PC-3 (cell line): ENCODE measurements around the gene MED26. TPM values are rescaled to one million over a fixed set of nuclear protein-coding genes. Genes with fewer than 3 reads are reported as not detected.

Source experiments
- ATAC-seq: fragments of 200-7000 bp; cut with Tn5 transposase; 2 replicates; pipeline ENCODE4 v1.9.1; 2020; ENCODE audit warnings: mild to moderate bottlenecking, moderate library complexity
- BruUV-seq: library from RNA; stranded (reverse); fragments of 400-500 nt; replicated peaks from 2 replicates; lab custom pipeline; 2021; lab: Mats Ljungman, UMichigan
- CTCF ChIA-PET: fragments of 300-600 bp; sonication (Branson Sonifier 250); formaldehyde crosslinking; loops from one replicate; lab custom pipeline; 2022; ENCODE audit warnings: antibody characterized with exemption; lab: Charles Lee
- POLR2A ChIA-PET: fragments of 300-600 bp; sonication (Branson Sonifier 250); formaldehyde crosslinking; loops from one replicate; lab custom pipeline; 2022; ENCODE audit warnings: antibody characterized with exemption; ENCODE audit not compliant: unreplicated experiment; lab: Charles Lee
- DNase-seq: peaks from one replicate; pipeline ENCODE4 v3.0.0-alpha.2; 2015
- H2AFZ ChIP-seq: fragments of 300-600 bp; sonication (generic); 2 replicates; pipeline ENCODE4 v1.6.0; 2016; ENCODE audit warnings: antibody characterized with exemption, low read length
- H3F3A ChIP-seq: fragments of 300-600 bp; sonication (generic); one replicate; pipeline ENCODE4 v1.6.0; 2017; ENCODE audit warnings: antibody characterized with exemption, low read length, control low read depth, mild to moderate bottlenecking; ENCODE audit not compliant: unreplicated experiment
- H3K27ac ChIP-seq: fragments of 300-600 bp; sonication (generic); 2 replicates; pipeline ENCODE4 v1.5.1; 2016; ENCODE audit warnings: mild to moderate bottlenecking, low read length
- H3K27me3 ChIP-seq: fragments of 300-600 bp; sonication (generic); 2 replicates; pipeline ENCODE4 v1.6.1; 2016; ENCODE audit warnings: low read length, mixed read lengths
- H3K36me3 ChIP-seq: fragments of 300-600 bp; sonication (generic); 2 replicates; pipeline ENCODE4 v1.6.1; 2016; ENCODE audit warnings: low read depth, mixed run types, low read length, mixed read lengths
- H3K4me1 ChIP-seq: fragments of 300-600 bp; sonication (generic); 2 replicates; pipeline ENCODE4 v1.5.1; 2016; ENCODE audit warnings: low read length; ENCODE audit not compliant: insufficient read depth
- H3K4me2 ChIP-seq: fragments of 300-600 bp; sonication (generic); 2 replicates; pipeline ENCODE4 v1.6.0; 2016; ENCODE audit warnings: low read length
- H3K4me3 ChIP-seq: fragments of 300-600 bp; sonication (generic); 2 replicates; pipeline ENCODE4 v1.5.1; 2016; ENCODE audit warnings: mild to moderate bottlenecking, low read length, mixed read lengths
- H3K79me2 ChIP-seq: fragments of 300-600 bp; sonication (generic); 2 replicates; pipeline ENCODE4 v1.6.1; 2017; ENCODE audit warnings: low read length, mixed read lengths
- H3K9ac ChIP-seq: fragments of 300-600 bp; sonication (generic); 2 replicates; pipeline ENCODE4 v1.6.0; 2016; ENCODE audit warnings: mild to moderate bottlenecking, low read length
- H3K9me2 ChIP-seq: fragments of 300-600 bp; sonication (generic); replicated peaks from 2 replicates; pipeline ENCODE4 v1.6.1; 2016; ENCODE audit warnings: mixed run types, low read length, mixed read lengths
- H3K9me3 ChIP-seq: fragments of 300-600 bp; sonication (generic); 2 replicates; pipeline ENCODE4 v1.6.1; 2016; ENCODE audit warnings: low read length, mixed read lengths
- H4K20me1 ChIP-seq: fragments of 300-600 bp; sonication (generic); 2 replicates; pipeline ENCODE4 v1.6.1; 2016; ENCODE audit warnings: low read length, mixed read lengths
- EZH2 ChIP-seq: fragments of 300-600 bp; sonication (generic); IDR thresholded peaks from one replicate; pipeline ENCODE4 v1.6.1; 2017; ENCODE audit warnings: antibody characterized with exemption, mild to moderate bottlenecking, low read length; ENCODE audit not compliant: unreplicated experiment
- EZH2phosphoT487 ChIP-seq: fragments of 300-600 bp; sonication (generic); IDR thresholded peaks from 2 replicates; pipeline ENCODE4 v1.6.1; 2018; ENCODE audit warnings: mild to moderate bottlenecking, antibody characterized with exemption, low read length, borderline replicate concordance
- intact Hi-C: fragments of 100-400 bp; cut with micrococcal nuclease; formaldehyde crosslinking; loops from 2 replicates; pipeline ENCODE4 v1.9.0; 2023
- total RNA-seq: library from RNA; depleted of rRNA; stranded (reverse); fragments of >200 nt; gene quantifications from 2 replicates; pipeline ENCODE4 v1.2.3, GENCODE V29; 2014; rRNA removed
- TF ChIP-seq, protein P1 (sequence below): fragments of 300-600 bp; sonication (generic); conservative IDR thresholded peaks from 2 replicates; pipeline ENCODE4 v1.5.1; 2017; ENCODE audit warnings: antibody characterized with exemption, low read depth, mild to moderate bottlenecking, low read length

The MED26 gene
- total RNA-seq, 1 experiment from 2014 or later: 17.5 TPM

- no peak for TF ChIP-seq EZH2
- TF ChIP-seq EZH2phosphoT487: no peak
- TF ChIP-seq, protein P1, sequence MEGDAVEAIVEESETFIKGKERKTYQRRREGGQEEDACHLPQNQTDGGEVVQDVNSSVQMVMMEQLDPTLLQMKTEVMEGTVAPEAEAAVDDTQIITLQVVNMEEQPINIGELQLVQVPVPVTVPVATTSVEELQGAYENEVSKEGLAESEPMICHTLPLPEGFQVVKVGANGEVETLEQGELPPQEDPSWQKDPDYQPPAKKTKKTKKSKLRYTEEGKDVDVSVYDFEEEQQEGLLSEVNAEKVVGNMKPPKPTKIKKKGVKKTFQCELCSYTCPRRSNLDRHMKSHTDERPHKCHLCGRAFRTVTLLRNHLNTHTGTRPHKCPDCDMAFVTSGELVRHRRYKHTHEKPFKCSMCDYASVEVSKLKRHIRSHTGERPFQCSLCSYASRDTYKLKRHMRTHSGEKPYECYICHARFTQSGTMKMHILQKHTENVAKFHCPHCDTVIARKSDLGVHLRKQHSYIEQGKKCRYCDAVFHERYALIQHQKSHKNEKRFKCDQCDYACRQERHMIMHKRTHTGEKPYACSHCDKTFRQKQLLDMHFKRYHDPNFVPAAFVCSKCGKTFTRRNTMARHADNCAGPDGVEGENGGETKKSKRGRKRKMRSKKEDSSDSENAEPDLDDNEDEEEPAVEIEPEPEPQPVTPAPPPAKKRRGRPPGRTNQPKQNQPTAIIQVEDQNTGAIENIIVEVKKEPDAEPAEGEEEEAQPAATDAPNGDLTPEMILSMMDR: no peak
- H3K36me3 ChIP-seq: peaks cover 68% of the 10 kb centered on the region
- H3K79me2 ChIP-seq: no peaks in the 10 kb centered on the region
- intact Hi-C loops: no loop called here
- no TSS peak for BruUV-seq
- H3K4me2 ChIP-seq: no peak overlapping the region
- no peak overlapping the region for H3K27ac ChIP-seq
- H3K9ac ChIP-seq: no peak overlapping the region
- DNase-seq (no peak), ATAC-seq (no peak)
- no peaks in the 10 kb centered on the region for H3K9me2 ChIP-seq
- ChIA-PET CTCF (no interaction called here), POLR2A (no interaction called here)
- no peaks in the 10 kb centered on the region for H3F3A ChIP-seq
- H2AFZ ChIP-seq: no peak overlapping the region
- H3K4me3 ChIP-seq: no peak overlapping the region
- no peaks in the 10 kb centered on the region for H3K9me3 ChIP-seq
- peaks cover 8% of the 10 kb centered on the region; the same call in 1 of the 2 replicates for H4K20me1 ChIP-seq
- peaks cover 4% of the 10 kb centered on the region; the same call in 1 of the 2 replicates for H3K4me1 ChIP-seq
- no peaks in the 10 kb centered on the region for H3K27me3 ChIP-seq
These were observed 102.8 kb downstream of the MED26 start for GRCh38 chr19:16524991-16525734.

Other genes starting within 250 kb of the MED26 start
- gene EPS15L1, start 156.2 kb downstream of the MED26 start, total RNA-seq: 18.1 and 23.8 TPM in 2 replicates
- gene CALR3, start 132.0 kb downstream of the MED26 start, total RNA-seq: 0.47 TPM in 1 of 2 replicates, not detected in the other
- 2.5 and 5.2 TPM in 2 replicates for gene C19orf44, start 131.8 kb downstream of the MED26 start, total RNA-seq
- 13.4 and 24.2 TPM in 2 replicates for gene CHERP, start 85.8 kb downstream of the MED26 start, total RNA-seq
- 52.6 and 62.3 TPM in 2 replicates for gene SLC35E1, start 55.8 kb downstream of the MED26 start, total RNA-seq
- 62.0 and 74.1 TPM in 2 replicates for gene SMIM7, start 31.9 kb upstream of the MED26 start, total RNA-seq
- 11.0 and 13.3 TPM in 2 replicates for gene TMEM38A, start 32.9 kb upstream of the MED26 start, total RNA-seq
- 2.4 and 2.5 TPM in 2 replicates for gene NWD1, start 91.6 kb upstream of the MED26 start, total RNA-seq
- gene SIN3B, start 201.2 kb upstream of the MED26 start, total RNA-seq: 46.4 and 84.1 TPM in 2 replicates